Femur (tissue), 1 donor: ENCODE measurements around the gene EPS8L2.
"Not testable (repeated sequence)": the region's sequence is repeated elsewhere in the genome, so short reads cannot be mapped to it uniquely, and the experiment has no call there.

ENCODE experiments used
- DNase-seq: peaks from one replicate; pipeline ENCODE4 v3.0.0-alpha.2; 2017

Gene EPS8L2

DNA sequence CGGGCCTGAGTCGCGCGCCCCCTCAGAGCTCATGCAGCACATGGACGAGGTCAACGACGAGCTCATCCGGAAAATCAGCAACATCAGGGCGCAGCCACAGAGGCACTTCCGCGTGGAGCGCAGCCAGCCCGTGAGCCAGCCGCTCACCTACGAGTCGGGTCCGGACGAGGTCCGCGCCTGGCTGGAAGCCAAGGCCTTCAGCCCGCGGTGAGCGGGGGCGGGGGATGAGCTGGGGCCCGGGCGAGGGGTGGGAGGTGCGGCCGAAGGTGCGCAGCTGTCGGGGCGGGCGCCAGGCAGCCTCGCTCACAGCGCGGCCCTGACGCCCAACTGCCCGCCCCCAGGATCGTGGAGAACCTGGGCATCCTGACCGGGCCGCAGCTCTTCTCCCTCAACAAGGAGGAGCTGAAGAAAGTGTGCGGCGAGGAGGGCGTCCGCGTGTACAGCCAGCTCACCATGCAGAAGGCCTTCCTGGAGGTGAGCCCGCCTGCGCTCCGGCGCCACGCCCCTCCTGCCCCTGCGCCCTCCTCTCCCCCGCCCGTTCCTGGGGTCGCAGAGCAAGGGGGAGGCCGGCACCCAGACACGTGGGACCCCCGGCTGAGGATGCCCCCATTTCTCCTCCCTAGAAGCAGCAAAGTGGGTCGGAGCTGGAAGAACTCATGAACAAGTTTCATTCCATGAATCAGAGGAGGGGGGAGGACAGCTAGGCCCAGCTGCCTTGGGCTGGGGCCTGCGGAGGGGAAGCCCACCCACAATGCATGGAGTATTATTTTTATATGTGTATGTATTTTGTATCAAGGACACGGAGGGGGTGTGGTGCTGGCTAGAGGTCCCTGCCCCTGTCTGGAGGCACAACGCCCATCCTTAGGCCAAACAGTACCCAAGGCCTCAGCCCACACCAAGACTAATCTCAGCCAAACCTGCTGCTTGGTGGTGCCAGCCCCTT is 20.5 kb downstream of the EPS8L2 start:
- DNase-seq: peak; percentile 72

DNA sequence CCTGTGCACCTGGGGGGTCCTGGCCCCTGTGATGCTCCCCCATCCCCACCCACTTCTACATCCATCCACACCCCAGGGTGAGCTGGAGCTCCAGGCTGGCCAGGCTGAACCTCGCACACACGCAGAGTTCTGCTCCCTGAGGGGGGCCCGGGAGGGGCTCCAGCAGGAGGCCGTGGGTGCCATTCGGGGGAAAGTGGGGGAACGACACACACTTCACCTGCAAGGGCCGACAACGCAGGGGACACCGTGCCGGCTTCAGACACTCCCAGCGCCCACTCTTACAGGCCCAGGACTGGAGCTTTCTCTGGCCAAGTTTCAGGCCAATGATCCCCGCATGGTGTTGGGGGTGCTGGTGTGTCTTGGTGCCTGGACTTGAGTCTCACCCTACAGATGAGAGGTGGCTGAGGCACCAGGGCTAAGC is 21.3 kb downstream of the EPS8L2 start:
- peak; percentile 21 for DNase-seq

DNA sequence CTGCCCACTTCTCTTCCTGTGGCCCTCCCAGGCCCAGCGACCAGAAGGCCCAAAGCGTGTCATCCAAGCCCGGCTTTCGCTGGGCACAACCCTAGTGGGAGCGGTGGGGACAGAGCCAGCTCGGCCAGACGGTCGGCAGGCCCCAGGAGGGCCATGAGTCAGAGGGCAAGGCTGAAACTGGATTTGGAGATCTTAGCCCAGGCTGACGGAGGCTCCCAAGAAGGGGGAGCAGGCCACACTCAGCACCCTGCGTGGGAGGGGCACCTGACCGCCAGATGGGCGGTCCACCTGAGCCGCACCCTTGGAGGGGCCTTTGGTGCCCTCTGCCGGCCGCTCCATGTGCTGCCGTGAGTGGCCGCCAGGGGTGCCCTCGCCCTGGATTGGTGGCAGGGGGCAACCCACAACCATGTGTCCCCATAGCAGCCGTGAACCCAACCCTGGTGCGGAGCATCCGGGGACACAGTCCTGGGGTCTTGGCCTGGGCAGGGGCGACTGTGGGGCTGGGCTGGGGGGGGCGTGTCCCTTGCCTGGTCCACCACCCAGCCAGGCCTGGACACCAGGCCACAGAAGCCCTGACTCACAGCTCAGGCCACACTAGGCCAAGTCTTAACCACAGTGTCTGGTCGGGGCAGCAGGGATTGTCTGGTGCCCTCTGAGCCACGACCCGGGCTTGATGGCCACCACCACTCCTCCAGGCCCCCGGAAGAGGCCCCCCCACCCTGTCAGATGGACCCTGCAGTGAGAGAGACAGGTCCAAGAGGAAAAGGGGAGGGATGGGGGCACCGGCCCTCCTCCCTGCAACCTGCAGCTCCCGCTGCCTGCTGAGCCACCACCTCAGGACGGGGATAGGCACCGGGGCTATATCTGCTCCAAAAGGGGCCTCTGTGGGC is 22.1 kb downstream of the EPS8L2 start:
- peak; percentile 82 for DNase-seq

DNA sequence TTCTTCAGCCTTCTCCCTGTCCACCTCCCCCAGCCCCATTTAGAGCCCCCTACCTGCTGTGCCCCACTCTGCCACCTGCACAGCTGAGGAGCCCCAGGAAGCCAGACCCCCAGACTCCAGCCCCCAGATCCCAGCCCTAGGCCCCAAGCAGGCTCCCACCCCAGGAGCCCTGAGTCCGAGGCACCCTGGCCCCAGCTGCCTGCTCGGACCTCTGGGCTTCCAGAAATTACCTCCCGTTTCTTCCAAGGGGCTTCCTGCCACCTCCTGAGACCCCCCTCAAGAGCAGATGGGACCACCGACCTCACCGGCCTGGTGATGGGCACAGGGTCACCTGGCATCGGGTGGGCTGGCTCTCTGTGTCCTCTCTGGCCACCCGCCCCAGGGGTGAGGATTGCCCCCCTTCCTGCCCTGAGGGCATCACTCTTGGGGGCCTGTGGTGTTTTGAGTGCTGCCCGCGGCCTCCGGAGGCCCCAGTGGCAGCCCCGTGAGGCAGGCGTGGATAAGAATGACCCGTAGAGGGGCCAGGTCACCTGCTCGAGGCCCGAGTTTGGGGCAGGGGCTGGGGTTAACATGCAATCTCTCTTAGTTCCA is 23.0 kb downstream of the EPS8L2 start:
- DNase-seq: peak; percentile 27

DNA sequence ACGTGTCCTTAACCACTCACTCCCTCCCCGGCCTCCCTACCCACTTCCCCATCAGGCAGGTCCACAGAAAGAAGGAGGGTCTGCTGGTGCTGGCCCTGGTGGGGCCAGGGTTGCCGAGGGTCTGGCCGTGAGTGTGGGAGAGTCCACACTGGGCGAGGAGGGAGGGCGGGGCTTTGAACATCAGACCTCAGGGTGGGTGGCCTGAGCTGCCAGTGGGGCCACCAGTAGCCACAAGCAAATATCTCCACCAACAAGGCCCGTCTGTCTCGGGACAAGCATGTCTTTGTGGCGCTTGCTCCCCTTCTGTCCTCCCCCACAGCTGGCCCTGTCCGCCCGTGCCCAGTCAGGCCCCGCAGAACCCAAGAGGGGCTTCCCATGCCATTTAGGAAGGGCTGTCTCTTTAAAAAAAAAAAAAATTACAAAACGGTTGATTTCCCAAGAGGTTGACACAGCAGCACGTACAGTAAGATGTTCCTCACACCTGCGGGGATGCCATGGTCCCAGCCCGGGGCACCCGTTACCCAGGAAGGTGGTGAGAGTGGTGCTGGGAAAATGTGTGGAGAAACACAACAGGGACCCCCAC is 23.6 kb downstream of the EPS8L2 start:
- DNase-seq: peak; percentile 56

DNA sequence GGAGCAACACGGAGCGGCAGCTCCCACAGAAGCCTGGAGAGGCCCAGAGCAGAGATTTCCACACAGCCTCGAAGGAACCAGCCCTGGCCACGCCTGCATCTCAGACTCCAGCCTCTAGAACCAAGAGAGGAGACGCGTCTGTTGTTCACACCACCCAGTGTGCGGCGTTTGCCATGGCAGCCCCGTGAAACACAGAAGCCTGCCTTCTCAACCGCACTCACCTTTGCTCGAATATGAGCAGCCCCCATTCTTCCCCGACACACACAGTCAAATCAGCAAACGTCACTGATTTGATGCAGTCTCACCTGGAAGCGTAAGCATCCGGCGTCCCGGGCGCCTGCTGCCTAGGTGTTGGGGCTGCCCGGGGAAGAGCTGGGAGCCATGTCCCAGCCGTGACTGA is 27.0 kb downstream of the EPS8L2 start:
- DNase-seq: no peak

DNA sequence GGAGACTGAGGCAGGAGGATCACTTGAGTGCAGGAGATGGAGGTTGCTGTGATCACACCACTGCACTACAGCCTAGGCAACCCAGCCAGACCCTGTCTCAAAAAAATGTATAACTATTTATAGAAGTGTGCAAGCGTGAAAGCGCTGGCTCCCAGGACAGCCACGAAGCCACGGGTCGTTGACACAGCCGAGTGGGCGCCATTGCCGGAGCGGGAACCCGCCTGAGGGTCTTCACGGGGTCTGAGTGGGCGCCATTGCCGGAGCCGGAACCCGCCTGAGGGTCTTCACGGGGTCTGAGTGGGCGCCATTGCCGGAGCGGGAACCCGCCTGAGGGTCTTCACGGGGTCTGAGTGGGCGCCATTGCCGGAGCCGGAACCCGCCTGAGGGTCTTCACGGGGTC is 28.5 kb downstream of the EPS8L2 start:
- DNase-seq: not testable (repeated sequence)

DNA sequence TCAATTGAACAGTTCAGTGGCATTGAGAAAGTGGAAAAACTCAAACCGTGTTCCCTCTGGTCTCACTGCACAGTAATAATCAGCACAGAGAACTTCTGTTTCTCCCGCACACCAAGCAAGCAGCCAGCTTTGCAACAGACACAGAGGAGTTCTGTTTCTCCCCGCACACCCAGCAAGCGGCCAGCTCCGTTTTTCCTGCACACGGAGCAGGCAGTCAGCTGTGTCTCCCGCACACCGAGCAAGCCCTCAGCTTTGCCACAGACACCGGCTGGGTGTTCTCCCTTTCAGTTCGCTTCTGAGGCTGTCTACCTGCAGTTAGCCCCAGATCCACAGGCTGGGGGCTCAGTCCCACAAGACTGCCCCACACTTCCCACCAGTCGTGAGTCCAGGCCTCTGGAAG is 31.3 kb downstream of the EPS8L2 start:
- no peak for DNase-seq

DNA sequence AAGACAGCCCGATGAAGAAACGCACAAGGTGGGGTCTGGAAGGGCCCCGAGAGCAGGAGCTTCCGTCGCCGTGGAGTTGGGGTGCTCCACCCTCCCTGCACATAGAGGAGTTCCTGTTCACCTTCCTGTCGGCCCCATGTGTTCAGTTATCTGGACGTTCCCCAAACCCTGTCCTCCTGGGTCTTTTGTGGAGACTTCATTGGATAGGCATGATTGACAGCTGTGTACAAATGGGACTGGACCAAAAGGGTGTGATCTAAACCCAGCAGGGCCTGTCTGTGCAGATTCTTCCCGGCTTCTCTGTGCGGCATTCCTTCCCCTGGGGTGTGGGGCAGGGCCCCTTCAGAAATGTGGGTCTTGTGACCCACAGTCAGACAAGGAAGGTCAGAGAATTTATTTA is 31.9 kb downstream of the EPS8L2 start:
- DNase-seq: not testable (repeated sequence)

DNA sequence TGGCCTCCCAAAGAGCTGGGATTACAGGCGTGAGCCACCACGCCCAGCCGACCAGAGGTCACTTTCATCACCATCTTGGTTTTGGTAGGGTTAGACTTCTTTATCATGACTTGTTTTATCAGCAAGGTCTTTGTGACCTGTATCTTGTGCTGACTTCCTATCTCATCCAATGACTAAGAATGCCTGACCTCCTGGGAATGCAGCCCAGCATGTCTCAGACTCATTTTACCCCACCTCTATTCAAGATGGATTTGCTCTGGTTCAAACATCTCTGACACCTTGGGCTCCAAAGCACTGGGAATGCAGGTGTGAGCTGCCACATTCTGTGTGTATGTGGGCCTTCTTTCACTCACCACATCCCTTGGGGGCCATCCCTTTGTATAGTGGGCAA is 36.1 kb downstream of the EPS8L2 start:
- DNase-seq: no peak

DNA sequence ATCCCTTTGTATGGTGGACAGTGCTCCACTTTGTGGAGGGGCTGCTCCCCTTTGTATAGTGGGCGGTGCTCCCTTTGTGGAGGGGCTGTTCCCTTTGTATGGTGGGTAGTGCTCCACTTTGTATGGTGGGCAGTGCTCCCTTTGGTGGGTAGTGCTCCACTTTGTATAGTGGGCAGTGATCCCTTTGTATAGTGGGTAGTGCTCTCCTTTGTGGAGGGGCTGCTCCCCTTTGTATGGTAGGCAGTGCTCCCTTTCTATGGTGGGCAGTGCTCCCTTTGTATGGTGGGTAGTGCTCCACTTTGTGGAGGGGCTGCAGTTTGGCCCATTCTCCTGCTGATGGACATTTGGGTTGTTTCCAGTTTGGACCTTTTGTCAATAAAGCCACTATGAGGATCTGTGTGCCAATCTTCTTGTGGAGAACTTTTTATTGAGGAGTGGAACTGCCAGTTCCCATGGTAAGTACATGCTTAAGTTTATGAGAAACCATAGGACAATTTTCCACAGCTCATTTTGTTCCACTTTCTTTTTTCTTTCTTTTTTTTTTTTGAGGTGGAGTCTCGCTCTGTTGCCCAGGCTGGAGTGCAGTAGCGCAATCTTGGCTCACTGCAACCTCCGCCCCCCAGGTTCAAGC is 36.7 kb downstream of the EPS8L2 start:
- no peak for DNase-seq

DNA sequence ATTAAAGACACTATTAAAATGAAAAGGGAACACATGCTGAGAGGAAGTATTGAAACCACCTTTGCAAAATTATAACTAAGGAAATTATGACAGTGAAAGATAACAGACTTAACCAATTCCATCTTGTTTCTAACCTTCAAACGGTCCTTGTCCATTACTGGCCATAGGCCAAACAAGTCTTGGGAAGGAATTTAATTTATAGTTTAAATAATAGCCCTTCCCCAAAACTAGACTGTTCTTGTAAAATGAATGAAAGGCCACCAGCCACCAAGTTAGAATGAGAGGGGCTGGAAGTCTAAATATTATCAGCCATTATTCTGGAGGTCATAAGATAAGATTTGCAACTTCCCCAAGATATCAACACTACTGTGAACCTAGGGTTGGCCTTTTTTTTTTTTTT is 39.4 kb downstream of the EPS8L2 start:
- no peak for DNase-seq

DNA sequence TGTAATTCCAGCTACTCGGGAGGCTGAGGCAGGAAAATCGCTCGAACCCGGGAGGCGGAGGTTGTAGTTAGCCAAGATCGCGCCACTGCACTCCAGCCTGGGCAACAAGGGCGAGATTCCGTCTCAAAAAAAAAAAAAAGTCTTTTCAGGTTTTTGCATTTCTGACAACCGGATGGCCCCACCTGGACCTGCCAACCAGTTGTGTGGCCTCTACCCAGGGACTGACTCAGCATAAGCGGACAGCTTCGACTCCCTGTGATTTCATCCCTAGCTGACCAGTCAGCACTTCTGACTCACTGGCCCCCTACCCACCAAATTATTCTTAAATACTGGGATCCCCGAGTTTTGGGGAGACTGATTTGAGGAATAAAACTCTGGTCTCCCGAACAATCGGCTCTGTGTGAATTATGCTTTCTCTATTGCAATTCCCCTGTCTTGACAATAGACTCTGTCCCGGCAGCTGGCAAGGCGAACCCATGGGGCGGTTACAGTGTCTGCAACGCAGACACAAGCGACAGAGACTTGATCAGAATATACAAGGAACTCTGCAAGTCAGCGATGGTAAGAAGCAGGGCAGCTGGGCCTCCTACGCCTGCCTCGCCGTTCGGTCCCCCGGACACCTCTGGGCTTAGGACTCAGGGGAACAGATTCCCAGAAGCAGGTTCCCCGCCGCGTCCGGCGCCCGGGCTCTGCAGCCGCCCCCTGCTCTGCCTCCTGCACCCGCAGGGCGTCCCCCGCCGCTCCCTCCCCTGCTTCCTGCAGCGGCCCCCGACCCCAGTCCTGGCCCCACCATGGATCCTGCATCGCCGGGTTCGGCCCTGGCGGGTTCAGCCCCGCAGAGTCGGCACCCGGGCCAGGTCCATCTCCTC is 40.5 kb downstream of the EPS8L2 start:
- DNase-seq: peak; percentile 31

DNA sequence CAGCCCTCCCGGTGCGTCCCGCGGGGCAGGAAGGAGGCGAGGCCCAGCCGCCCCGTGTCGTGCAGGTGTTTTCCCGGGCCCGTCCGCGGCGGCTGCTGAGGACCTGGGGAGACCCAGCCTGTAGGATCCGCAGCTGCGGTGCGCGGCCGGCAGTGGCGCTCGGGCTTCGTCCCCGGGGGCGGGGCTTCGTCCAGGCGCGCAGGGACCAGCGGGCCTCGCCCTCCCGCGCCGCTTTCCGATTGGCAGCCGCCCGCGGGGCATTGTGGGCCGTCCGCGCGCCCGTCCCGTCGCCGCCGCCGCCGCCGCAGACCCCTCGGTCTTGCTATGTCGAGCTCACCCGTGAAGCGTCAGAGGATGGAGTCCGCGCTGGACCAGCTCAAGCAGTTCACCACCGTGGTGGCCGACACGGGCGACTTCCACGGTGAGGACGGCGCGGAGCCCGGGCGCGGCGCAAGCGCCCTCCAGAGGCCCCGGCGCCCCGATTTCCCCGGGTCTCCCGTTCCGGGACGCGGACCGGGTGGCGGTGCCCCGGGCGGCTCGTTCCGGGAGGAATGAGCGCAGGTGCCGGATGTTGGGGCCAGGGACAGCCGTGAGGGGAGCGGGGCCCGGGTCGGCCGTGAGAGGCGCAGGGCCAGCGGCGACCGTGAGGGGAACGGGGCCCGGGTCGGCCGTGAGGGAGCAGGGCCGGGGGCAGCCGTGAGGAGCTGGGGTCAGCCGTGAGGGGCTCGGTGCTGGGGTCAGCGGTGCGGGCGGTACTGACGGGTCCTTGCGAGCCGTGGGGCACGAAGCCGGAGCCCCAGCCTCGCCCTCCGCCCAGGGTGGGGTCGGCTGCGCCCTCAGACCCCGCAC is 41.4 kb downstream of the EPS8L2 start, which contains the start of gene TALDO1:
TALDO1 (plus strand) TSS at position 307 of the 849 bp plus-strand sequence; CDS start at position 325, 18 bp downstream.
- peak; percentile 94 for DNase-seq

DNA sequence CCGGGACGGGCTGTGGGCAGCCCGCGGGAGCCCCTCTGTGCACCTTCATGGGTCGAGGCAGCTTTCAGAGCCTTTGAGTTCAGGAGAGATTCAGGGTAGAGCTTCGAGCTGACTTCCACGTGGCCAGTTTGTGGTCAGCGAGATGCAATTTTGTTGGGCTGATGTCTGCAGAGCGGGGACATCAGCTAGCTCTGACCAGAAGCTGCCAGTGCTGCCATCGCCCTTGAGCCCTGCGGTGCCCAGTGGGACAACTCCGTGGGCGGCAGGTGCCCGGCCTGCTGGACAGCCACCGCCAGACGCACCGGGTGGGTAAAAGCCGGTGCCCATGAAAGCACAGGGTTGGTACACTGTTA is 42.0 kb downstream of the EPS8L2 start:
- peak; percentile 35 for DNase-seq

DNA sequence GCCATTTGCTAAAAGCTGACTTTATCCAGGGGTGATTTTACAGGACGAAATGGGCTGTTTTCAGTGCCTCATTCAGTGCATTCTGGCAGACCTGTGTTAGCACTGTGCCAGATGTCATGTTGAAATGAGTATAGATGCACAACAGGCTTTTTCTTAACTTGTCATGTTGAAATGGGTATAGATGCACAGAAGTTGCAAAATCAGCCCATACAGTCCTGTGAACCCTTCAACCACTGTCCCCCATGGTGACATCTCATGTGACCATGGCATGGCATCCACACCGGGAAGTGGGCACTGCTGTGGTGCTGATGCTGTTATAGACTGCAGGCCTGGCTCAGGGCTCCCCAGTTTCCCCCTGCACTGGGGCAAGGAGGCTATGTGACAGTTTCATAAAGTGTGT is 43.7 kb downstream of the EPS8L2 start:
- no peak for DNase-seq

DNA sequence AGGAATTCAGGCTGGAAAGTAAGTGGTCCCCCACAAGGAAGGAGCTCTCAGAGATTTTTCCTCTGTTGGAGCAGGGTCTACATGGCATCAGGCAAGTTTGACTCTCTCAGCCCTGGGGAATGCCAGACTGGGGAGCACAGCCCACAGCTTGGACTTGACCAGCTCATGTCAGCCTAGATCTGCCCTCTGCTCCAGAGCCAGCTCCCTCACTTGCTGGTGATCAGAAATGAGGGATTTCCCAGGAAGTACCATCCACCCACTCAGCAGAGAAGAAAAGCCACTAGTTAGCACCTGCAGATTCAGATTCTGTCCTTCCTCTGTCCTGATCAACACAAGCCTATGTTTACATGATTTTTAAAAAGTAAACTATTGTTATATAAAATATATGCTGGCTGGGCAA is 54.2 kb downstream of the EPS8L2 start:
- DNase-seq: no peak

DNA sequence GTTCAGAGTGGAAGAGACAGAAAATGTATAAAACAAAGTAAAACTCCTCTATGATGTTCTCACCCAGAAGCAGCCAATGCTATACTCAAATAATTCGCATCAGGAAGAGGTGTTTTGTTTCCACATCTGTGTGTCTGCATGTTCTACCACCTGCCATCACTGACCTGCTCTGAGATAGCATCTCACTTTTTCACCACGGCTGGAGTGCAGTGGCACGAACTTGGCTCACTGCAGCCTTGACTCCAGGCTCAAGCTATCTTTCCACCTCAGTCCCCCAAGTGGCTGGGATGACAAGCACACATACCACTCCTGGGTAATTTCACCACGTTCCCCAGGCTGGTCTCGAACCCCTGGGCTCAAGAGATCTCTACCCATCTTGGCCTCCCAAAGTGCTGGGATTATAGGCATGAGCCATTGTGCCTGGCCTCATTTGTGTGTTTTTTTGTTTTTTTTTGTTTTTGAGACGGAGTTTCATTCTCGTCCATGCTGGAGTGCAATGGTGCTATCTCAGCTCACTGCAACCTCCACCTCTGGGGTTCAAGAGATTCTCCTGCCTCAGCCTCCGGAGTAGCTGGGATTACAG is 55.6 kb downstream of the EPS8L2 start:
- DNase-seq: no peak

DNA sequence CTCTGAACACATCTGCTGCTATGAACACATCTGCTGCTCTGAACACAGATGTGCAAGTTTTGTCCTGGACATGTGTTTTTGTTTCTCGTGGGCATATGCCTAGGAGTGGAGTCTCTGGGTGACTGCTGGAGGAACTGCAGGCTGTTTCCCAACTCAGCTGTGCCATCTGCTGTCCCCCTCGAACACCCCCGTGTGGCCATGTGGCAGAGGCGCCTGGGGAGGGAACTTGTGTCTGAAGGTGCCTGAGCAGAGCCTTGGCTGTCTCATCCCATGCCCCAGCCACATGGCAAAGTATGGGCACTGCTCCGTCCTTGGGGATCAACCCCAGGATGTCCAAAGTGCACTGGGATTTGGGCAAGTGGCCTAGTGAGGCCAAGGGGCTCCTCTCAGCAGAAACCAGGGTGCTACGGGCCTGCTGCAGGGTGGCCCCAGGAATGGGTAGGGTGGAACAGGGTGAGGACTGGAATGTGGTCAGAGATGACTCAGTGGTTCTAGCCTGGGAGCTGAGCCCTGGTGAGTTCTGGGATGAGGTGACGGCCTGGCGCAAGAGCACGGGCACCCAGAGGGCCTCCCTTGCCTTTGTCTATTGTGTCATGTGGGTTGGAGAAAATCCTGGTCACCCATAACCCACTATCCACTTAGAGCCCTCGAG is 56.5 kb downstream of the EPS8L2 start:
- DNase-seq: peak; percentile 39
